GM19452 (cell line): ENCODE data around the gene GALNT11.
"Not testable (repeated sequence)": the region's sequence is repeated elsewhere in the genome, so short reads cannot be mapped to it uniquely, and the experiment has no call there.

ENCODE experiments used
- ATAC-seq: cut with Tn5 transposase; IDR thresholded peaks from one replicate; pipeline ENCODE4 v1.9.1; 2021; ENCODE audit not compliant: unreplicated experiment

The GALNT11 gene

DNA sequence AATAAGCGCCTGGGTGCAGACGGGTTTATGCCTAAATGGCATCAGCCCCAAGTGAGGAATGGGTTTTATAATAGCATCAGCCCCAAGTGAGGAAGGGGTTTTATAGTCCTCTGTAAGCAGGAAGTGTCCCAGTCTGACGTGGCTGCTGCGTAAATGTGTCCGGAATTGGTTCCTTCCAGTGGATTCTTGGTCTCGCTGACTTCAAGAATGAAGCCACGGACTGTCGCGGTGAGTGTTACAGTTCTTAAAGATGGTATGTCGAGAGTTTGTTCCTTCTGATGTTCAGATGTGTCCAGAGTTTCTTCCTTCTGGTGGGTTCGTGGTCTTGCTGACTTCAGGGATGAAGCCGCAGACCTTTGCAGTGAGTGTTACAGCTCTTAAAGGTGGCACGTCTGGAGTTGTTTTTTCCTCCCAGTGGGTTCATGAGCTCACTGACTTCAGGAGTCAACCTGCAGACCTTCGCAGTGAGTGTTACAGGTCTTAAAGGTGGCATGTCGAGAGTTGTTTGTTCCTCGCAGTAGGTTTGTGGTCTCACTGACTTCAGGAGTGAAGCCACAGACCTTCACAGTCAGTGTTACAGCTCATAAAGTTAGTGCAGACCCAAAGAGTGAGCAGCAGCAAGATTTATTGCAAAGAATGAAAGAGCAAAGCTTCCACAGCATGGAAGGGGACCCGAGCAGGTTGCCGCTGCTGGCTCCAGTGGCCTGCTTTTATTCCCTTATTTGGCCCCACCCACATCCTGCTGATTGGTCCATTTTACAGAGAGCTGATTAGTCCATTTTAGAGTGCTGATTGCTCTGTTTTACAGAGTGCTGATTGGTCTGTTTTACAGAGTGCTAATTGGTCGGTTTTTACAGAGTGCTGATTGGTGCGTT lies 2.3 kb downstream of the GALNT11 start:
- not testable (repeated sequence) for ATAC-seq

DNA sequence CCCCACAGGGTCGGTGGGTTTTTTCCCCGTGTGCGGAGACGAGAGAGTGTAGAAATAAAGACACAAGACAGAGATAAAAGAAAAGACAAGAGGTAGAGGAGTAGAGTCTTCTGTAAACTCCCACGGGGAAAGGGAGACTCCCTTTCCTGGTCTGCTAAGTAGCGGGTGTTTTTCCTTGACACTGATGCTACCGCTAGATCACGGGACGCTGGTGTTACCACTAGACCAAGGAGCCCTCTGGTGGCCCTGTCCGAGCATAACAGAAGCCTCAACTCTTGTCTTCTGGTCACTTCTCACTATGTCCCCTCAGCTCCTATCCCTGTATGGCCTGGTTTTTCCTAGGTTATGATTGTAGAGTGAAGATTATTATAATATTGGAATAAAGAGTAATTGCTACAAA lies 4.6 kb downstream of the GALNT11 start:
- not testable (repeated sequence) for ATAC-seq

DNA sequence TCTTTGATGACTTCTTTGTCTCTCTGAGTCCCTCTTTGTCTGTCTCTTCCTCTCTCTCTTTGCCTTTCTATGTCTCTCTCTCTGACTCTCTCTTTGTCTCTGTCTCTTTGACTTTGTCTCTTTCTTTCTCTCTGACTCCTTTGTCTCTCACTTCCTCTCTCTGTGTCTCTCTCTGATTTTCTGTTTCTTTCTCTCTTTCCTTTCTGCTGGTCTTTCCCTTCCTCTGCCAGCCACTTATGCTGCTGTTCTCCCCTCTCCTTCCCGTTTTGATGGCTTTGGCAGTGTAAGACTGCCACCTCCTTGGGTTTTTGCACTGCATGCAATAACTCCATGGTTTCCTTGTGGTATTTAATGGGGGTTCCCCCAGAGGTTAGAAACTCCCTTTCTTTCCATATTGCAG lies 5.2 kb downstream of the GALNT11 start:
- not testable (repeated sequence) for ATAC-seq

DNA sequence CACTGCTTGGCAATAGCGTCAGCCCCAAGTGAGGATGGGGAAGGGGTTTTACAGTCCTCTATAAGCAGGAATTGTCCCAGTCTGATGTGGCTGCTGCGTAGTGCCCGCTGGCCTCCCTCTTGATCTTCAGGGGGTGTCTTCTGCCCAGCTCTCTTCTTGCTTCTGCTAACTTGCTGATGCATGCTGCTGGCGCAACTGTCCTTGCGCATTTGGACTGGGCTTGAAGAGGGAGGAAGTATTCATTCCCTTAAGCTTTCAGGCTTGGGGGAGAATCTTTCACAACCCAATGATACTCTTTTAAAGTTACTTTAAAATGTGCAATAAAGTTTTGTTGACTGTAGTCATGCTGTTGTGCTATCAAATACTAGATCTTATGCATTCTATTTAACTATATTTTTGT lies 10.3 kb downstream of the GALNT11 start:
- no peak for ATAC-seq

DNA sequence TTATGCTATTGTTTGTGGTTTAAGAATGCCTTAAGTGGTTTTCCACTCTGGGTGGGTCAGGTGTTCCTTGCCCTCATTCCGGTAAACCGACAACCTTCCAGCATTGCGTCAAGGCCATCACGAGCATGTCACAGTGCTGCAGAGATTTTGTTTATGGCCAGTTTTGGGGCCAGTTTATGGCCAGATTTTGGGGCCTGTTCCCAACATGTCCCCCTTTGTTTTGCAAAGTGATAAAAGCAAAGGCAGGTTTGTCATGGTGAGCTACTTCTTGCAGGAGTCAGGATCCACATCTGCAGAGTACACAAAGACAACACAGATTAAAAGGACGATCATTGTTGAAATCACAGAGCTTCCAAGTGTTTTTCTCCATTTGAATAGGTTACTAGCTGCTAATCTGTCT lies 12.9 kb downstream of the GALNT11 start:
- not testable (repeated sequence) for ATAC-seq

DNA sequence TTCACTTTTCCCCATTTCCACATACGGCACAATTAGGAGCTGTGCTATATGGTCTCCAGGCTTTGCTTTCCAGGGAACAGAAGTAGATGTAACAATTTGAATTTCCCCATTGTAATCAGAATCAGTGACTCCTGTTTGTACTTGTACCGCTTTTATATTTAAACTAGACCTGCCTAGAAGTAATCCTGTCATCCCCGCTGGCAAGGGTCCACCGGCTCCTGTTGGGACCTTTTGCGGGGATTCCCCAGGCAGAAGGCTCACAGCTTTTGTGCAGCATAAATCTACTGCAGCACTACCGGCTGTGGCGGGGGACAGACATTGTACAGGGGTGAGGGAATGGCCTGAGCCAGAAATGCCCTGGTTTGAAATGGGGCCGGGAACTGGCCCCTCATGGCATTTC lies 17.6 kb downstream of the GALNT11 start:
- not testable (repeated sequence) for ATAC-seq

DNA sequence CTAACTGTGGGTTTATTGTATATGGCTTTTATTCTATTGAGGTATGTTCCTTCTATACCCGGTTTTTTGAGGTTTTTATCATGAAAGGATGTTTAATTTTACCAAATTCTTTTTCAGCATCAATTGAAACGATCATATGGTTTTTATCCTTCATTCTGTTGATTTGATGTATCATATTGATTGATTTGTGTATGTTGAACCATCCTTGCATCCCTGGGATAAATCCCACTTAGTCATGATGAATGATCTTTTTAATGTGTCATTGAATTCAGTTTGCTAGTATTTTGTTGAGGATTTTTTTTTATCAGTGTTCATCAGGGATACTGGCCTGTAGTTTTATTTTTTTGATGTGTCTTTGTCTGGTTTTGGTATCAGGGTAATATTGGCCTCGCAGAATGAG lies 19.4 kb downstream of the GALNT11 start:
- not testable (repeated sequence) for ATAC-seq

DNA sequence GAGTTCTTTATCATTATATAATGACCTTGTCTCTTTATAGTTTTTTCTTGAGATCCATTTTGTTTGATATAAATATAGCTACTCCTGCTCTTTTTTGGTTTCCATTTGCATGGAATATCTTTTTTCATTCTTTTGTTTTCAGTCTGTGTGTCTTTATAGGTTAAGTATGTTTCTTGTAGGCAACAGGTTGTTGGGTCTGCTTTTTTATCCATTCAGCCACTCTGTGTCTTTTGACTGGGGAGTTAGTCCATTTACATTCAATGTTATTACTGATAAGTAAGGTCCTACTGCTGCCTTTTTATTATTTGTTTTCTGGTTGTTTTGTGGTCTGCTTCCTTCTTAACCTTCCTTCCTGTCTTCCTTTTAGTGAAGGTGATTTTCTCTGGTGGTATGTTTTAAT lies 21.1 kb downstream of the GALNT11 start:
- no peak for ATAC-seq

DNA sequence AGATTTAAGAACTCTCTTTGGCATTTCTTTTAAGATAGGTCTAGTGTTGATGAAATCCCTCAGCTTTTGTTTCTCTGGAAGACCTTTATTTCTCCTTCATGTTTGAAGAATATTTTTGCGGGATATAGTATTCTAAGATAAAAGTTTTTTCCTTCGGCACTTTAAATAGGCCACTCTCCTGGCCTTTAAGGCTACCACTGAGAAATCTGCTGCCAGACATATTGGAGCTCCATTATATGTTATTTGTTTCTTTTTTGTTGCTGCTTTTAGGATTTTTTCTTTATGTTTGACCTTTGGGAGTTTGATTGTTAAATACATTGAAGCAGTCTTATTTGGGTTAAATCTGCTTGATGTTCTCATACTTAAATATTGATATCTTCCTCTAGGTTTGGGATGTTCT lies 22.6 kb downstream of the GALNT11 start:
- no peak for ATAC-seq

DNA sequence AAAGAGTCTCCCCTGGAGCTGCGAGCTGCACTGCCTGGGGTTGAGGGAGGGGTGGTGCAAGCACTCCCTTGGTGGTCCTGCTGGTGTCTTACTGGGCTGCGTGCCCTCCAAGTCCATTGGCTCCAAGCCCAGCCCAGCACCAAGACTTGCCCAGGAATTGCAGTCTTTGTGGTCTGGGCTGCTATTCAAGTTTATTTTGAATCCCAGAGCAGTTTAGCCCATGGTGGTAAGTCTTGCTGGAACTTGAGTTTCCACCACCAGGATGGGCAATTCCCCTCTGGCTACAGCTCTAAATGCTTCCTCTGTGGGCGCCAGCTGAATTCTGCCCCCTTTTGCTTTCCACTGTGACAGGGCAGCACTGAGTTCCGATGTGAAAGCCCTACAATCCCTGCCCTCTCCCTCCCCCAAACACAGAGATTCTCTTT lies 25.1 kb downstream of the GALNT11 start:
- no peak for ATAC-seq

DNA sequence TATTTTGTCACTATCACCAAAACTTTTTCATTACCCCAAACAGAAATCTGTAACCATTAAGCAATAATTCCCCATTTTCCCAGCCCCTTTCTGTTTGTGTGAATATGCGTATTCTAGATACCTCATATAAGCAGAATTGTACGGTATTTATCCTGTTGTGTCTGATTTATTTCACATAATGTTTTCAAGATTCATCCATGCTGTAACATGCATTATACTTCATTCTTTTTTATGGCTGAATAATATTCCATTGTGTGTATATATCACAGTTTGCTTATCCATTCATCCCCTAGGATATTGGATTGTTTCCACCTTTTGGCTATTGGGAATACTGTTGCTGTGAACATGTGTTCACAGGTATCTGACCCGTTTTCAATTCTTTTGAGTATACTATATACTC lies 26.5 kb downstream of the GALNT11 start:
- no peak for ATAC-seq

DNA sequence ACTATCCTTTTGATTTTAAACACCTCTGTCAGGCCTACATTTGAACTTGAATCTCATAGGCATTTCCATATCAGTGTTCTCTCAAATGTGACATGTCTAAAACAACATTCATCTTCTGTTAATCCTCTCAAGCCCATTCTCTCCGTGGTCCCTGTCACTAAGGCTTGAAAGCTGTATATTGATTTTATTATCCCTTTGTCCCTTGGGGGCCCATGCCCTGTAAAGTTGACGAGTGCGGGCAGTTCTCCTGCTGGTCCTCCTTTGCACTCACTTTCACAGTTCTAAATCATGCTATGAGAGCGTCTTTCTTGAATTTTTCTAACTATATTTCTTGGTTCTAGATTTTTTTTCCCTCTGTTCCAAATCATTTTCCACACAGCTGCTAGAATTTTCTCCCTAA lies 27.3 kb downstream of the GALNT11 start:
- no peak for ATAC-seq

DNA sequence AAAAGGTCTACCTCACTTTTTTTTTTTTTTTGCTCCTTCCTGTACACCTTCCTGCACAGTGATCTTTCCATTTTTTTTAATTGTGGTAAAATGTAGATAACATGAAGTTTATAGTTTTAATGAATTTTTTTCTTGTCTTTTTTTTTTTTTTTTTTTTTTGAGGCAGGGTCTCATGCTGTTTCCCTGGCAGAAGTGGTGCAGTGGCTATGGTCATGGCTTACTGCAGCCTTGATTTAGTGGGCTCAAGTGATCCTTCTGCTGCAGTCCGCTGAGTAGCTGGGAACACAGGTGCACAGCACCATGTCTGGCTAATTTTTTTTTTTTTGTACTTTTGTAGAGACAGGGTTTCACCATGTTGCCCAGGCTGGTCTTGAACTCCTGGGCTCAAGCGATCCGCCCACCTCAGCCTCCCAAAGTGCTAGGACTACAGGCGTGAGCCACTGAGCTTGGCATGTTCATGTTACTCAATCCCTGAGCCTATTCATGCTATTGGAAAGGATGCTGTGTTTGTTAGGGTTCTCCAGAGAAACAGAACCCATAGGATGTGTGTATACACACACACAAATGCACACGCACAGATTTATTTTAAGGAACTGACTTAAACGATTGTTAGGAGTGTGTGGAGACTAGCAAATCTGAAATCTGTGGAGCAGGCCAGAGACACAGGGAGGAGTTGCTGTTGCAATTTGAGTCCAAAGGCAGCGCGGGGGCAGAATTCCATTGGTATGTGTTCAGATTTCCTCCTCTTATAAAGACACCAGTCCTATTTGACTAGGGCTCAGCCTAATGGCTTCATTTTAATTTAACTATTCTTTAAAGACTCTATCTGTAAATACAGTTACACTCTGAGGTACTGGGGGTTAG lies 29.1 kb downstream of the GALNT11 start:
- ATAC-seq = no peak

DNA sequence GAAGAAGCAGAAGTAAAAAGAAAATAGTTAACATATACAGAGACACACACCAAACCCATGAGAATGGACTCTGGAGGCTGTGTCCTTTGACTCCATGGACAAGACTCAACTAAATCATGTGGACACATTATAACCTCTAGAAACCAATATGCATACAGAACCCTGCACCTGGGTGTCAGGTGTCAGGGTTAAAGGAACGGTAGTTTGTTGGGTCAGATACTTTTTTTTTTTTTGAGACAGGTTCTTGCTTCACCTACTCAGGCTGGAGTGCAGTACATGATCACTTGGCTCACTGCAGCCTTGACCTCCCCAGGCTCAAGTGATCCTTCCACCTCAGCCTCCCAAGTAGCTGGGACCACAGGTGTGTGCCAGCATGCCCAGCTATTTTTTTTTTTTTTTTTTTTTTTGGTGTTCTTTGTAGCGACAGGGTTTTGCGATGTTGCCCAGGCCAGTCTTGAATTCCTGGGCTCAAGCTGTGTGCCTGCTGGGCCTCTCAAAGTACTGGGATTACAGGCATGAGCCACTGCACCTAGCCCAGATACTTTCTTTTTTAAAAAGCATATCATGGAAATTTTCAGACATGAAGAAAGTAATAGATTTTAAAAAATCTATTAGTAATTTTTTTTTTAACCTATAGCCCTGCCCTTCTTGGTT lies 31.3 kb downstream of the GALNT11 start:
- no peak for ATAC-seq

DNA sequence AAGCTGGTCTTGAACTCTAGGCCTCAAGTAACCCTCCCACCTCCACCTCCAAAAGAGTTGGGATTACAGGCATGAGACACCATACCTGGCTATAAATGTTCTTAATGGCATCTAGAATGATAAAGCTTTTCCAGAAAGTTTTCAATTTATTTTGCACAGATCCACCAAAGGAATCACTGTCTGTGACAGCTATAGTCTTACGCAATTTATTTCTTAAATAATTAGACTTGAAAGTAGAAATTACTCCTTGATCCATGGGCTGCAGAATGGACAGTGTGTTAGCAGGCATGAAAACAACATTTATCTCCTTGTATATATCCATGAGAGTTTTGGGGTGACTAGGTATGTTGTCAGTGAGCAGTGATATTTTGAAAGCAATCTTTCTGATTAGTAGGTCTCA lies 33.8 kb downstream of the GALNT11 start:
- no peak for ATAC-seq

DNA sequence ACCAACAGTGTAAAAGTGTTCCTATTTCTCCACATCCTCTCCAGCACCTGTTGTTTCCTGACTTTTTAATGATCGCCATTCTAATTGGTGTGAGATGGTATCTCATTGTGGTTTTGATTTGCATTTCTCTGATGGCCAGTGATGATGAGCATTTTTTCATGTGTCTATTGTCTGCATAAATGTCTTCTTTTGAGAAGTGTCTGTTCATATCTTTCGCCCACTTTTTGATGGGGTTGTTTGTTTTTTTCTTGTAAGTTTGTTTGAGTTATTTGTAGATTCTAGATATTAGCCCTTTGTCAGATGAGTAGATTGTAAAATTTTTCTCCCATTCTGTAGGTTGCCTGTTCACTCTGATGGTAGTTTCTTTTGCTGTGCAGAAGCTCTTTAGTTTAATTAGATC lies 35.6 kb downstream of the GALNT11 start:
- ATAC-seq = not testable (repeated sequence)

DNA sequence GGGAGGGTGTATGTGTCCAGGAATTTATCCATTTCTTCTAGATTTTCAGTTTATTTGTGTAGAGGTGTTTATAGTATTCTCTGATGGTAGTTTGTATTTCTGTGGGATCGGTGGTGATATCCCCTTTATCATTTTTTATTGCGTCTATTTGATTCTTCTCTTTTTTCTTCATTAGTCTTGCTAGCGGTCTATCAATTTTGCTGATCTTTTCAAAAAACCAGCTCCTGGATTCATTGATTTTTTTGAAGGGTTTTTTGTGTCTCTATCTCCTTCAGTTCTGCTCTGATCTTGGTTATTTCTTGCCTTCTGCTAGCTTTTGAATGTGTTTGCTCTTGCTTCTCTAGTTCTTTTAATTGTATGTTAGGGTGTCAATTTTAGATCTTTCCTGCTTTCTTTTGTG lies 37.7 kb downstream of the GALNT11 start:
- ATAC-seq = not testable (repeated sequence)

DNA sequence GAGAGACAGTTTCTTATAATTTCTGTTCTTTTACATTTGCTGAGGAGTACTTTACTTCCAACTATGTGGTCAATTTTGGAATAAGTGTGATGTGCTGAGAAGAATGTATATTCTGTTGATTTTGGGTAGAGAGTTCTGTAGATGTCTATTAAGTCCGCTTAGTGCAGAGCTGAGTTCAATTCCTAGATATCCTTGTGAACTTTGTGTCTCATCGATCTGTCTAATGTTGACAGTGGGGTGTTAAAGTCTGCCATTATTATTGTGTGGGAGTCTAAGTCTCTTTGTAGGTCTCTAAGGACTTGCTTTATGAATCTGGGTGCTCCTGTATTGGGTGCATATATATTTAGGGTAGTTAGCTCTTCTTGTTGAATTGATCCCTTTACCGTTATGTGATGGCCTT lies 38.3 kb downstream of the GALNT11 start:
- ATAC-seq = not testable (repeated sequence)

DNA sequence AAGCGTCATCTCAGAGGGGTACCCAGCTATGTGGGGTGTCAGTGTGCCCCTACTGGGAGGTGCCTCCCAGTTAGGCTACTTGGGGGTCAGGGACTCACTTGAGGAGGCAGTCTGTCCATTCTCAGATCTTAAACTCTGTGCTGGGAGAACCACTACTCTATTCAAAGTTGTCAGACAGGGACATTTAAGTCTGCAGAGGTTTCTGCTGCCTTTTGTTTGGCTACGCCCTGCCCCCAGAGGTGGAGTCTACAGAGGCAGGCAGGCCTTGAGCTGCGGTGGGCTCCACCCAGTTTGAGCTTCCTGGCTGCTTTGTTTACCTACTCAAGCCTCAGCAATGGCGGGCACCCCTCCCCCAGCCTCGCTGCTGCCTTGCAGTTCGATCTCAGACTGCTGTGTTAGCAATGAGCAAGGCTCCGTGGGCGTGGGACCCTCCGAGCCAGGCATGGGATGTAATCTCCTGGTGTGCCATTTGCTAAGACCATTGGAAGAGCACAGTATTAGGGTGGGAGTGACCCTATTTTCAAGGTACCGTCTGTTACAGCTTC lies 40.4 kb downstream of the GALNT11 start:
- ATAC-seq = not testable (repeated sequence)

DNA sequence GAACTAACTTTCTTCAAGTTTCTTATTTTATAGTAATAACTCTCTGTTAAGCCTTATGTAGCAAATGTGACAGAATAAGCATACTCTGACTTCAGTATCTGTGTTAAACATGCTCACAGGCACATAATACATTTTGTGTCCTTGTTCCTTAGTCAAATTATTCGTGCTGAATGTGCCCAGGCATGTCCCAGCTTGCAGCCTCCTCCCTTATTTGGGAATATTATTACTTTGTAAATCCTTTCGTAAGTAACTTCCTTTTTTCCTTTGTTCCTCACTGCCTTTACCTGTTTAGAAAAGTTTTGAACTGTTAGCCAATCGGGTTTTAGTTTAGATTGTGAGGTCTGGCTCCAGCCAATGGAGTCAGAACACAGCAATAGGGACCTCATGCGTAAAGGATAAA lies 46.9 kb downstream of the GALNT11 start:
- no peak for ATAC-seq

DNA sequence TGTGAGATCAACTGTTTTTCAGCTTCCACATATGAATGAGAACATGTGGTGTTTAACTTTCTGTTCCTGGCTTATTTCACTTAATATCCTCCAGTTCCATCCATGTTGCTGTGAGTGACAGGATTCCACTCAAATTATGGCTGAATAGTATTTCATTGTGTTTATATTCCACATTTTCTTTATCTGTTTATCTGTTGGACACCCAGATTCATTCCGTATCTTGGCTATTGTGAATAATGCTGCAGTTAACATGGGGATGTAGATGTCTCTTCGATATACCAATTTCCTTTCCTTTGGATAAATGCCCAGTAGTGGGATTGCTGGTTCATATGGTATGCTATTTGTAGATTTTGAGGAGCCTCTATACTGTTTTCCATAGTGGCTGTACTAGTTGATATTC lies 47.9 kb downstream of the GALNT11 start:
- ATAC-seq = no peak
